Measurements from ENCODE around the gene CLDN24.

- TF ChIP-seq TCF7L2 (IDR thresholded peaks at IDR 0.05; ENCODE audit: borderline replicate concordance, extremely low read depth, insufficient read depth, insufficient read length): no peak
- no peak for TF ChIP-seq CTCF (IDR thresholded peaks at IDR 0.05 in 2 of 3, conservative IDR thresholded peaks at IDR 0.05 in 1 of 3; ENCODE audit: borderline replicate concordance in 1 of 3, insufficient read depth in 1 of 3, low read depth in 2 of 3, low read length in 2 of 3)
- no peak for TF ChIP-seq REST (IDR thresholded peaks at IDR 0.05; ENCODE audit: low read depth)
- TF ChIP-seq ZFX (IDR thresholded peaks at IDR 0.05): no peak
- no peak for TF ChIP-seq POLR2A (IDR thresholded peaks at IDR 0.05; ENCODE audit: borderline replicate concordance, extremely low read depth, insufficient read depth, insufficient read length)
- TF ChIP-seq SIN3A (IDR thresholded peaks at IDR 0.05; ENCODE audit: low read depth): no peak
- no peak for TF ChIP-seq CEBPB (IDR thresholded peaks at IDR 0.05; ENCODE audit: low read depth)
- TF ChIP-seq MAX (IDR thresholded peaks at IDR 0.05): no peak
- no peak for TF ChIP-seq EZH2phosphoT487 (IDR thresholded peaks at IDR 0.05; ENCODE audit: borderline replicate concordance)
- no peak for TF ChIP-seq YY1 (IDR thresholded peaks at IDR 0.05; ENCODE audit: extremely low read depth, insufficient replicate concordance, low read depth, low read length)
- no peak for TF ChIP-seq SRF (IDR thresholded peaks at IDR 0.05; ENCODE audit: low read depth)
- TF ChIP-seq JUND (IDR thresholded peaks at IDR 0.05): no peak
- TF ChIP-seq EZH2 (IDR thresholded peaks at IDR 0.05): no peak
Observed at GRCh38 chr4:183314336-183314735, 7.9 kb downstream of the CLDN24 start.
